ENCODE data around the gene STK32B. TPM values are rescaled to one million over a fixed set of nuclear protein-coding genes. Genes with fewer than 3 reads are reported as not detected.

STK32B gene
- total RNA-seq, 2 donors from 2014 or later, result 0.09 to 7.3 TPM

- H3K36me3 ChIP-seq, result no peaks in the 10 kb centered on the region
- TF ChIP-seq, protein P1, sequence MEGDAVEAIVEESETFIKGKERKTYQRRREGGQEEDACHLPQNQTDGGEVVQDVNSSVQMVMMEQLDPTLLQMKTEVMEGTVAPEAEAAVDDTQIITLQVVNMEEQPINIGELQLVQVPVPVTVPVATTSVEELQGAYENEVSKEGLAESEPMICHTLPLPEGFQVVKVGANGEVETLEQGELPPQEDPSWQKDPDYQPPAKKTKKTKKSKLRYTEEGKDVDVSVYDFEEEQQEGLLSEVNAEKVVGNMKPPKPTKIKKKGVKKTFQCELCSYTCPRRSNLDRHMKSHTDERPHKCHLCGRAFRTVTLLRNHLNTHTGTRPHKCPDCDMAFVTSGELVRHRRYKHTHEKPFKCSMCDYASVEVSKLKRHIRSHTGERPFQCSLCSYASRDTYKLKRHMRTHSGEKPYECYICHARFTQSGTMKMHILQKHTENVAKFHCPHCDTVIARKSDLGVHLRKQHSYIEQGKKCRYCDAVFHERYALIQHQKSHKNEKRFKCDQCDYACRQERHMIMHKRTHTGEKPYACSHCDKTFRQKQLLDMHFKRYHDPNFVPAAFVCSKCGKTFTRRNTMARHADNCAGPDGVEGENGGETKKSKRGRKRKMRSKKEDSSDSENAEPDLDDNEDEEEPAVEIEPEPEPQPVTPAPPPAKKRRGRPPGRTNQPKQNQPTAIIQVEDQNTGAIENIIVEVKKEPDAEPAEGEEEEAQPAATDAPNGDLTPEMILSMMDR (IDR thresholded peaks at IDR 0.05), result no peak
- 92% methylated on average over 3 of the region's 3 CpGs for WGBS
- H3K4me3 ChIP-seq, result no peak overlapping the region
- no peak for DNase-seq (ENCODE audit: low spot score)
- H3K9me3 ChIP-seq, result no peaks in the 10 kb centered on the region
- no peak overlapping the region for H3K27ac ChIP-seq
- H3K27me3 ChIP-seq (replicated peaks; ENCODE audit: insufficient read depth), result no peaks in the 10 kb centered on the region
- intact Hi-C loops (cut with DNase I), result no loop called here
- no peaks in the 10 kb centered on the region for H3K4me1 ChIP-seq (replicated peaks)
Measured at GRCh38 chr4:5368426-5368825, 317.1 kb downstream of the STK32B start.

DNA sequence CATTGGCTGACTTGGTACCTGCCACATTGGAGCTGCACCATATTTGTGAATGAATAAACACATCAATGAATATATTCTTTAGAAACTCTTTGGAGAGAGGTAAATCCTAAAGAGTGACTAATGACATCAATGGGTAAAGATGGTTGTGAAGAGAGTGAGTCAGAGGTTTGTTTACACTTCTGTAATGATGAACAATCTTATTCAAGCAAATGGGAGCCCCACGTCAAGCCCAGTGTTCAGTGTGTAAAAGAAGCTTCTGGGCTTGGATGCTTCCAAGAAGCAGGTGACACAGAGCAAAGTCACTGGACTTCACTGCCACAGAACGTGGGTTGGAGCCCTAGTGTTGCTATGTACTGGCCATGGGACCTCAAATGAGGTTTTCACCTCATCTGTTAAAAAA, 319.0 kb downstream of the STK32B start:
- no peak overlapping the region for H3K4me3 ChIP-seq
- H3K36me3 ChIP-seq, result no peaks in the 10 kb centered on the region
- WGBS, result 57% methylated on average over 2 of the region's 2 CpGs
- intact Hi-C loops (cut with DNase I), result no loop called here
- no peak for TF ChIP-seq POLR2AphosphoS5 (IDR thresholded peaks at IDR 0.05)
- no peak for TF ChIP-seq POLR2A (IDR thresholded peaks at IDR 0.05)
- TF ChIP-seq, protein P1 (IDR thresholded peaks at IDR 0.05), result no peak
- no peak for DNase-seq (ENCODE audit: low spot score)
- H3K9me3 ChIP-seq, result no peaks in the 10 kb centered on the region
- H3K27ac ChIP-seq, result no peak overlapping the region
- no peaks in the 10 kb centered on the region for H3K4me1 ChIP-seq (replicated peaks)
- no peaks in the 10 kb centered on the region for H3K27me3 ChIP-seq (replicated peaks; ENCODE audit: insufficient read depth)

GRCh38 chr4:5371415-5372190, 320.3 kb downstream of the STK32B start:
- H3K4me1 ChIP-seq (replicated peaks), result no peaks in the 10 kb centered on the region
- H3K27me3 ChIP-seq (replicated peaks; ENCODE audit: insufficient read depth), result no peaks in the 10 kb centered on the region
- intact Hi-C loops (cut with DNase I), result no loop called here
- TF ChIP-seq POLR2AphosphoS5 (IDR thresholded peaks at IDR 0.05) (no peak), POLR2A (IDR thresholded peaks at IDR 0.05) (no peak)
- TF ChIP-seq, protein P1 (IDR thresholded peaks at IDR 0.05), result no peak
- no peaks in the 10 kb centered on the region for H3K36me3 ChIP-seq
- no peaks in the 10 kb centered on the region for H3K9me3 ChIP-seq
- H3K4me3 ChIP-seq, result no peak overlapping the region
- no peak overlapping the region for H3K27ac ChIP-seq
- 42% methylated on average over 8 of the region's 8 CpGs for WGBS
- DNase-seq (ENCODE audit: low spot score), result no peak

GRCh38 chr4:5372198-5372597, 320.9 kb downstream of the STK32B start:
- Histone ChIP-seq H3K4me3 (no peak overlapping the region), H3K27ac (no peak overlapping the region), H3K4me1 (replicated peaks) (no peaks in the 10 kb centered on the region), H3K27me3 (replicated peaks; ENCODE audit: insufficient read depth) (no peaks in the 10 kb centered on the region), H3K9me3 (no peaks in the 10 kb centered on the region), H3K36me3 (no peaks in the 10 kb centered on the region)
- 76% methylated on average over 6 of the region's 6 CpGs for WGBS
- DNase-seq (ENCODE audit: low spot score), result no peak
- intact Hi-C loops (cut with DNase I), result no loop called here
- TF ChIP-seq, protein P1 (IDR thresholded peaks at IDR 0.05), result no peak
- TF ChIP-seq POLR2A (IDR thresholded peaks at IDR 0.05) (no peak), POLR2AphosphoS5 (IDR thresholded peaks at IDR 0.05) (no peak)

DNA sequence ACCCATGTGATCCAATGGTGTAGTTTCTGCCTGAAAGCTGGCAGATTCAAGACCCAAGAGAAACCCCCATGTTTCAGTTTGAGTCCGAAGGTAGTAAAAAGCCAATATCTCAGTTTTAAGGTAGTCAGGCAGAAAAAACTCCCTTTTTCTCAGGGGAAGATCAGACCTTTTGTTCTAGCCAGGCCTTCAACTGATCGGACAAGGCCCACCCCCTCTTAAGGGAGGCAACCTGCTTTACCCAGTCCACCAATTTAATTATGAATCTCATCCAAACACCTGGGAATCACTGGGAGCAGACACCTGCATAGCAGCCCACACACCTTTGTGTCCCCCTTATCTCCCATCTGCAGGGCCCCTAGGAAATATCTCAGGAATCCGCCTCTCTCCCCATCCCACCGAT, 322.0 kb downstream of the STK32B start:
- no peak for DNase-seq (ENCODE audit: low spot score)
- no peaks in the 10 kb centered on the region for H3K4me1 ChIP-seq (replicated peaks)
- H3K27ac ChIP-seq, result no peak overlapping the region
- no peaks in the 10 kb centered on the region for H3K36me3 ChIP-seq
- no peak overlapping the region for H3K4me3 ChIP-seq
- no peaks in the 10 kb centered on the region for H3K27me3 ChIP-seq (replicated peaks; ENCODE audit: insufficient read depth)
- TF ChIP-seq POLR2A (IDR thresholded peaks at IDR 0.05) (no peak), POLR2AphosphoS5 (IDR thresholded peaks at IDR 0.05) (no peak)
- TF ChIP-seq, protein P1 (IDR thresholded peaks at IDR 0.05), result no peak
- WGBS, result 95% methylated on average over 4 of the region's 4 CpGs
- no peaks in the 10 kb centered on the region for H3K9me3 ChIP-seq
- intact Hi-C loops (cut with DNase I), result no loop called here
